Sigmoid colon (tissue), 7 donors: ENCODE data around the gene ACTN1. TPM values are rescaled to one million over a fixed set of nuclear protein-coding genes. Genes with fewer than 3 reads are reported as not detected.

Source experiments
- DNase-seq: peaks from one replicate; pipeline ENCODE4 v3.0.0-alpha.2; 2019
- H3K27ac ChIP-seq, 4 donors: fragments of 200-600 bp; sonication (generic); one replicate each; pipeline ENCODE4 v1.5.1; 2016 to 2019; ENCODE audit warnings: mild to moderate bottlenecking in 1 of 4
- H3K27me3 ChIP-seq, 3 donors: fragments of 200-600 bp; sonication (generic); one replicate each; pipeline ENCODE4 v1.5.1; 2019; ENCODE audit warnings: mild to moderate bottlenecking in 1 of 3
- H3K36me3 ChIP-seq, 4 donors: fragments of 200-600 bp; sonication (generic); one replicate each; pipeline ENCODE4 v1.5.1; 2016 to 2019
- H3K4me1 ChIP-seq, 4 donors: fragments of 200-600 bp; sonication (generic); one replicate each; pipeline ENCODE4 v1.5.1; 2017 to 2019
- H3K4me3 ChIP-seq, 4 donors: fragments of 200-600 bp; sonication (generic); one replicate each; pipeline ENCODE4 v1.5.1; 2017 to 2019; ENCODE audit warnings: mild to moderate bottlenecking in 2 of 4, moderate library complexity in 1 of 4
- H3K9me3 ChIP-seq, 4 donors: fragments of 200-600 bp in 3 of 4; sonication (generic) in 3 of 4; one replicate each; pipeline versions ENCODE4 v1.5.1 to v1.6.1; 2013 to 2019
- CTCF ChIP-seq, 4 experiments: fragments of 450-650 bp in 3 of 4; fragments of 200-600 bp in 1 of 4; IDR thresholded peaks; one replicate each; pipeline ENCODE4 v1.5.1; 2016 to 2019; ENCODE audit warnings: antibody characterized with exemption in 4 of 4, mild to moderate bottlenecking in 3 of 4, moderate library complexity in 2 of 4
- EP300 ChIP-seq, 4 donors: sonication (generic); formaldehyde crosslinking; IDR thresholded peaks; one replicate each; pipeline ENCODE4 v1.6.1; 2017; ENCODE audit warnings: antibody characterized with exemption in 4 of 4
- POLR2A ChIP-seq, 2 donors: fragments of 450-650 bp; IDR thresholded peaks; one replicate each; pipeline ENCODE4 v1.6.1; 2016; ENCODE audit warnings: antibody characterized with exemption in 2 of 2, mild to moderate bottlenecking in 2 of 2, moderate library complexity in 2 of 2
- POLR2AphosphoS5 ChIP-seq, 4 donors: sonication (generic); formaldehyde crosslinking; IDR thresholded peaks; one replicate each; pipeline ENCODE4 v1.6.1; 2017; ENCODE audit warnings: antibody characterized with exemption in 4 of 4
- WGBS, 2 donors: extraction: QIAGEN DNeasy Blood & Tissue Kit; methylation state at CpG; one replicate each; pipeline ENCODE4 v1.1.7; 2013; 5-methylcytosine and 5-hydroxymethylcytosine counted together
- intact Hi-C: fragments of 100-400 bp; cut with DNase I; formaldehyde crosslinking; loops from one replicate; pipeline ENCODE4 v1.15.1; 2023
- polyA plus RNA-seq, 3 donors: library from polyadenylated mRNA; stranded (reverse); fragments of 200-250 nt; gene quantifications; one replicate each; pipeline ENCODE4 v1.2.3, GENCODE V29; 2013
- total RNA-seq, 4 donors: library from RNA; depleted of rRNA; stranded (reverse); fragments of >200 nt; gene quantifications; one replicate each; pipeline ENCODE4 v1.1.0, GENCODE V29; 2016
- donor health status: healthy with polysubstance abuse.
- donor health status: Bipolar disorder and iron deficiency.
- donor health status: healthy.

The ACTN1 gene
- total and polyA plus RNA-seq, 7 donors = 20.1 to 1,069 (median 372) TPM

GRCh38 chr14:68902357-68902756 is 76.7 kb downstream of the ACTN1 start:
- peak overlapping the region; percentile 98 to 100 (median 100) for H3K27ac ChIP-seq
- no peak for TF ChIP-seq CTCF (IDR thresholded peaks at IDR 0.05)
- no peak for TF ChIP-seq EP300 (IDR thresholded peaks at IDR 0.05)
- no peak for TF ChIP-seq POLR2A (IDR thresholded peaks at IDR 0.05)
- no peak for TF ChIP-seq POLR2AphosphoS5 (IDR thresholded peaks at IDR 0.05)
- intact Hi-C loops = no loop called here
- WGBS, 2 donors = 95 to 96% methylated on average over 14 of the region's 14 CpGs
- no peak for DNase-seq
- no peak overlapping the region for H3K4me3 ChIP-seq
- H3K4me1 ChIP-seq = peaks cover 0 to 91% (median 87%) of the 10 kb centered on the region in 4 donors
- peaks cover 25 to 82% (median 49%) of the 10 kb centered on the region in 4 donors for H3K36me3 ChIP-seq
- no peaks in the 10 kb centered on the region for H3K27me3 ChIP-seq
- no peaks in the 10 kb centered on the region for H3K9me3 ChIP-seq

- WGBS, 2 donors = 66 to 82% methylated on average over 1 of the region's 1 CpG
- no peak overlapping the region for H3K4me3 ChIP-seq
- intact Hi-C loops = no loop called here
These were observed 80.0 kb downstream of the ACTN1 start for GRCh38 chr14:68899033-68899603.

GRCh38 chr14:68898248-68899032 is 80.7 kb downstream of the ACTN1 start:
- WGBS, 2 donors = 71 to 84% methylated on average over 13 of the region's 13 CpGs
- no peaks in the 10 kb centered on the region for H3K27me3 ChIP-seq
- H3K36me3 ChIP-seq = peaks cover 18 to 77% (median 48%) of the 10 kb centered on the region in 4 donors
- peak overlapping the region; percentile 98 to 100 (median 100) for H3K27ac ChIP-seq
- peak; percentile 84 for DNase-seq
- H3K4me1 ChIP-seq = peaks cover 0 to 99% (median 87%) of the 10 kb centered on the region in 4 donors
- no peaks in the 10 kb centered on the region for H3K9me3 ChIP-seq
- TF ChIP-seq POLR2AphosphoS5 (IDR thresholded peaks at IDR 0.05) = peak in 3 of 4 donors; percentile 44 to 59 (median 45)
- no peak for TF ChIP-seq CTCF (IDR thresholded peaks at IDR 0.05)
- no peak for TF ChIP-seq POLR2A (IDR thresholded peaks at IDR 0.05)
- TF ChIP-seq EP300 (IDR thresholded peaks at IDR 0.05) = peak in 1 of 4 donors; percentile 8
- intact Hi-C loops = no loop called here
- no peak overlapping the region for H3K4me3 ChIP-seq

More at GRCh38 chr14:68899033-68899603, 80.0 kb downstream of the ACTN1 start:
- peaks cover 20 to 77% (median 48%) of the 10 kb centered on the region in 4 donors for H3K36me3 ChIP-seq
- TF ChIP-seq POLR2A (IDR thresholded peaks at IDR 0.05) = no peak
- TF ChIP-seq CTCF (IDR thresholded peaks at IDR 0.05) = no peak
- no peak for TF ChIP-seq EP300 (IDR thresholded peaks at IDR 0.05)
- TF ChIP-seq POLR2AphosphoS5 (IDR thresholded peaks at IDR 0.05) = no peak
- DNase-seq = no peak
- H3K4me1 ChIP-seq = peaks cover 0 to 97% (median 87%) of the 10 kb centered on the region in 4 donors
- H3K9me3 ChIP-seq = no peaks in the 10 kb centered on the region
- H3K27ac ChIP-seq = peak overlapping the region; percentile 98 to 100 (median 100)
- H3K27me3 ChIP-seq = no peaks in the 10 kb centered on the region

GRCh38 chr14:68897559-68898155 is 81.4 kb downstream of the ACTN1 start:
- DNase-seq = no peak
- peak overlapping the region; percentile 98 to 100 (median 100) for H3K27ac ChIP-seq
- H3K36me3 ChIP-seq = peaks cover 21 to 77% (median 52%) of the 10 kb centered on the region in 4 donors
- H3K4me1 ChIP-seq = peaks cover 0 to 99% (median 90%) of the 10 kb centered on the region in 4 donors
- H3K4me3 ChIP-seq = no peak overlapping the region
- WGBS, 2 donors = 65 to 88% methylated on average over 9 of the region's 9 CpGs
- H3K27me3 ChIP-seq = no peaks in the 10 kb centered on the region
- intact Hi-C loops = no loop called here
- H3K9me3 ChIP-seq = no peaks in the 10 kb centered on the region
- TF ChIP-seq CTCF (IDR thresholded peaks at IDR 0.05) = no peak
- no peak for TF ChIP-seq POLR2A (IDR thresholded peaks at IDR 0.05)
- TF ChIP-seq POLR2AphosphoS5 (IDR thresholded peaks at IDR 0.05) = no peak
- TF ChIP-seq EP300 (IDR thresholded peaks at IDR 0.05) = no peak
